ENCODE data around the gene FAAH2. TPM values are rescaled to one million over a fixed set of nuclear protein-coding genes. Genes with fewer than 3 reads are reported as not detected.

The FAAH2 gene
- polyA plus RNA-seq, 3 donors = 0.22 to 37.6 (median 1.1) TPM

Other genes starting within 250 kb of the FAAH2 start
- 1 to 10 TPM; 4.9 to 9.7 (median 6.3) TPM for gene SPIN2B, start 165.2 kb upstream of the FAAH2 start, polyA plus RNA-seq
- gene SPIN2A, start 149.3 kb upstream of the FAAH2 start, polyA plus RNA-seq = under 1 TPM; 0.20 to 0.48 (median 0.45) TPM